Activated CD8-positive, alpha-beta T cell treated with anti-CD3 and anti-CD28 coated beads, Interleukin-2, amount 10 ng/mL, durations not matched to agents 7 days and 5 days (primary cell): Measurements from ENCODE around the gene TTC7B. TPM values are rescaled to one million over a fixed set of nuclear protein-coding genes. Genes with fewer than 3 reads are reported as not detected.

Experiments used
- ATAC-seq: fragments of 150-1000 bp; cut with Tn5 transposase; one replicate; pipeline ENCODE4 v1.10.0; 2021; ENCODE audit warnings: moderate library complexity
- CTCF ChIA-PET: fragments of 350-600 bp; sonication (Branson Sonifier 250); formaldehyde crosslinking; loops from one replicate; lab custom pipeline; 2021; ENCODE audit warnings: antibody characterized with exemption; lab: Charles Lee
- POLR2A ChIA-PET: fragments of 350-600 bp; sonication (Branson Sonifier 250); formaldehyde crosslinking; loops from one replicate; lab custom pipeline; 2021; ENCODE audit warnings: antibody characterized with exemption; lab: Charles Lee
- DNase-seq: peaks from one replicate; pipeline ENCODE4 v3.0.0-alpha.2; 2020
- H3K27ac Mint-ChIP-seq: one replicate; pipeline ENCODE4 v1.8.0; 2021; ENCODE audit warnings: mild to moderate bottlenecking, mixed read lengths
- H3K27me3 Mint-ChIP-seq: one replicate; pipeline ENCODE4 v1.8.0; 2021; ENCODE audit warnings: low read depth, mixed read lengths
- H3K36me3 Mint-ChIP-seq: one replicate; pipeline ENCODE4 v1.8.0; 2021; ENCODE audit warnings: low read depth, mixed read lengths
- H3K4me1 Mint-ChIP-seq: one replicate; pipeline ENCODE4 v1.8.0; 2021; ENCODE audit warnings: low read depth, mixed read lengths
- H3K4me3 Mint-ChIP-seq: one replicate; pipeline ENCODE4 v1.8.0; 2021; ENCODE audit warnings: mild to moderate bottlenecking, mixed read lengths
- H3K9me3 Mint-ChIP-seq: one replicate; pipeline ENCODE4 v1.8.0; 2022; ENCODE audit warnings: mixed read lengths; ENCODE audit not compliant: insufficient read depth
- total RNA-seq, 2 experiments: library from RNA; stranded (reverse); gene quantifications; one replicate each; pipeline ENCODE4 v1.2.3, GENCODE V29; 2021

TTC7B gene
- total RNA-seq, 2 experiments from 2014 or later, result 5.3 to 6.8 TPM

GRCh38 chr14:90538716-90539495 is 277.3 kb downstream of the TTC7B start:
- Mint-ChIP-seq H3K27ac (no peak overlapping the region), H3K27me3 (no peaks in the 10 kb centered on the region), H3K36me3 (no peaks in the 10 kb centered on the region), H3K4me1 (no peaks in the 10 kb centered on the region), H3K9me3 (no peaks in the 10 kb centered on the region), H3K4me3 (no peak overlapping the region)
- CTCF ChIA-PET, result no interaction called here
- no peak for DNase-seq
- ATAC-seq, result no peak
- POLR2A ChIA-PET, result no interaction called here

- Mint-ChIP-seq H3K27ac (no peak overlapping the region), H3K9me3 (no peaks in the 10 kb centered on the region), H3K4me3 (no peak overlapping the region), H3K27me3 (no peaks in the 10 kb centered on the region), H3K36me3 (no peaks in the 10 kb centered on the region), H3K4me1 (no peaks in the 10 kb centered on the region)
- DNase-seq, result no peak
- no peak for ATAC-seq
- ChIA-PET CTCF (no interaction called here), POLR2A (no interaction called here)
Measured at GRCh38 chr14:90538095-90538494, 278.1 kb downstream of the TTC7B start.

DNA sequence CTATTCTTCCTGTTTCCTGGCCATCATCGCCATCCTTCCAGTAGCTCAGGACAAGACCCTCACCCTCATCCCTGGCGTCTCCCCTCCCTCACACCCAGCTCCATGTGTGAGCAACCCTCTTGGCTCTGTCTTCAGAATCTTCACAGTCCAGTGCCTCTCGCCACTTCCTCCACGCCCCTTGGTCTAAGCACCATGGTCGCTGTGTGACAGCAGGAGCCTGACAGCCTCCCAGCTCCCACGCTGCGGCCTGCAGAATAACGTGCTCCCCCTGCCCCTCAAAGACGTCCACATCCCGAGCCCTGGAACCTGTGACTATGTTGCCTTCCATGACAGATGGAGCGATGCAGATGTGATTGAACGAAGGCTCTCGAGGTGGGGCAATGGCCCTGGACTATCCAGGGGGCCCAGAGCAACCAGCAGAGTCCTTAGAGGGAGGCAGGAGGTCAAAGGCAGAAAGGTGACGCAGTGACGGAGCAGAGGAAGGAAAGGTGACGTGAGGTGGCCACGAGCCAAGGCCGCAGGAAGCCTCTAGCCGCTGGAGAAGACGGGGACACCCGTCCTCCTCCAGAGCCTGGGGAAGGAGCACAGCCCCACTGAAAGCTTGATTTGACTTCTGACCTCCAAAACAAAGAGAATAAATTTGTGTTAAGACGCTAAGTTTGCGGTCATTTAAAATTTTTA is 279.6 kb downstream of the TTC7B start:
- Mint-ChIP-seq H3K9me3 (no peaks in the 10 kb centered on the region), H3K4me3 (no peak overlapping the region), H3K4me1 (no peaks in the 10 kb centered on the region), H3K27ac (no peak overlapping the region), H3K36me3 (no peaks in the 10 kb centered on the region), H3K27me3 (no peaks in the 10 kb centered on the region)
- CTCF ChIA-PET, result no interaction called here
- POLR2A ChIA-PET, result no interaction called here
- ATAC-seq, result no peak
- no peak for DNase-seq

GRCh38 chr14:90536092-90536491 is 280.1 kb downstream of the TTC7B start:
- ChIA-PET POLR2A (no interaction called here), CTCF (no interaction called here)
- Mint-ChIP-seq H3K27ac (no peak overlapping the region), H3K4me1 (no peaks in the 10 kb centered on the region), H3K9me3 (no peaks in the 10 kb centered on the region), H3K36me3 (no peaks in the 10 kb centered on the region), H3K4me3 (no peak overlapping the region), H3K27me3 (no peaks in the 10 kb centered on the region)
- DNase-seq, result no peak
- no peak for ATAC-seq

DNA sequence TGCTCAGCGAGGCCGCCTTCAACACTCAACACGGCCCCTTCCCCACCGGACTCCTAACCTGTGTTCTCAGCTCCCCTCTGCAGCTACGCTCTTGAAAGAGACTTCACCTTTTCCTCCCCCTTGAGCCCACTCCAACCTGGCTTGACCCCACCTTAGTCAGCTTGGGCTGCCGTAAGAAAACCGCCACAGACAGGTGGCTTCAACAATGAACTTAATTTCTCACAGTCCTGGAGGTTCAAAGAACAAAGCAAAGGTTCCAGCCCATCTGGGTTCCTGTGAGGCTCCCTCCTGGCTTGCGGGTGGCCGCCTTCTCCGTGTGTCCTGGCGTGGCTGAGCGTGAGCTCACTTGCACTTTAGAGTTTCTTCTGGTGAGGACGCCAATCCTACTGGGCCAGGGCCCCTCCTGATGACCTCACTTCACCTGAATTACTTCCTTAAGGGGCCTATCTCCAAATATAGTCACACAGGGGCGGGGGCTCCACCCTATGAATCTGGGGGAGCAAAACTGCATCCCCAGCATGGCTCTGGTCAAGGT is 280.6 kb downstream of the TTC7B start:
- DNase-seq (no peak), ATAC-seq (no peak)
- H3K4me3 Mint-ChIP-seq, result no peak overlapping the region
- no peaks in the 10 kb centered on the region for H3K27me3 Mint-ChIP-seq
- POLR2A ChIA-PET, result no interaction called here
- no peaks in the 10 kb centered on the region for H3K4me1 Mint-ChIP-seq
- H3K27ac Mint-ChIP-seq, result no peak overlapping the region
- H3K9me3 Mint-ChIP-seq, result no peaks in the 10 kb centered on the region
- H3K36me3 Mint-ChIP-seq, result no peaks in the 10 kb centered on the region
- CTCF ChIA-PET, result no interaction called here

GRCh38 chr14:90534838-90535555 is 281.2 kb downstream of the TTC7B start:
- no peak overlapping the region for H3K4me3 Mint-ChIP-seq
- no peaks in the 10 kb centered on the region for H3K36me3 Mint-ChIP-seq
- ChIA-PET CTCF (no interaction called here), POLR2A (no interaction called here)
- H3K27ac Mint-ChIP-seq, result no peak overlapping the region
- ATAC-seq, result no peak
- no peak for DNase-seq
- H3K9me3 Mint-ChIP-seq, result no peaks in the 10 kb centered on the region
- H3K4me1 Mint-ChIP-seq, result no peaks in the 10 kb centered on the region
- no peaks in the 10 kb centered on the region for H3K27me3 Mint-ChIP-seq

GRCh38 chr14:90534091-90534837 is 282.0 kb downstream of the TTC7B start:
- Mint-ChIP-seq H3K9me3 (no peaks in the 10 kb centered on the region), H3K4me1 (no peaks in the 10 kb centered on the region), H3K27me3 (no peaks in the 10 kb centered on the region), H3K36me3 (no peaks in the 10 kb centered on the region), H3K4me3 (no peak overlapping the region), H3K27ac (no peak overlapping the region)
- ChIA-PET POLR2A (no interaction called here), CTCF (interaction anchor here (0.6 kb wide), 1 partner anchor 1074 kb away, joined by 4 read pairs; no protein-coding TSS in a partner anchor)
- DNase-seq (no peak), ATAC-seq (no peak)

GRCh38 chr14:90533591-90534021 is 282.6 kb downstream of the TTC7B start:
- Mint-ChIP-seq H3K9me3 (no peaks in the 10 kb centered on the region), H3K27ac (no peak overlapping the region), H3K36me3 (no peaks in the 10 kb centered on the region), H3K4me3 (no peak overlapping the region), H3K4me1 (no peaks in the 10 kb centered on the region), H3K27me3 (no peaks in the 10 kb centered on the region)
- ChIA-PET CTCF (interaction anchor here (0.6 kb wide), 1 partner anchor 1075 kb away, joined by 4 read pairs; no protein-coding TSS in a partner anchor), POLR2A (no interaction called here)
- no peak for DNase-seq
- no peak for ATAC-seq

DNA sequence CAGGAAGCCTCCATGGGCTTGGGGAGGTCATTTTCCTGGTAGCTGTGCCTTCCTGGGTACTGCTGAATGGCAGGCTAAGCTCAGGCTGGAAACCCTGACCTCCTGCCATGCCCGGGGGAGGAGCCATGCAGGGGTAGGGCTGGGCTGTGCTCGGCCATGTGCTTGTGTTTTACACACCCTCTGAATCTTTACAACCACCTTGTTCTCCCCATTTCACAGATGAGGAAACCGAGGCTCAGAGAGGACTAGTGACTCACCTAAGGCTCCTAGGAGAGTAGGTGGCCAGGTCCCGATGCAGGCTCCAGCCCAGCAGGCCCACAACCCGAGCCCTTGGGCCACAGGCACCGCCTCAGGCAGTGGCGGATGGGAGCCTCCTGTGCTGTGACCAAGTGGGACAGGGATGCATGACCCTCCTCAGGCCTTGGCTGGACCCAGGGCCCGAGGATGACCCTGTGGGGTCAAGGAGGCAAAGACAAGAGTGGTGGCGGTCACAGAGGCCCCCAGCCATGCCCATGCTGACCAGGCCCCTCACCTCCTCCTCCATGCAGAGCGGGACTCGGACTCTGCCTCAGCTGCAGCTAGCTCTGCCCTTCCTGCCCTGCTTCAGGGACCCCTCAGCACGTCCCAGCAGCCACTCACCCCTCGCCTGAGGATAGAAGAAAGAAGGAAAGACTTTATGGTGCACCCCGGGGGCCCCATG is 283.3 kb downstream of the TTC7B start:
- ChIA-PET POLR2A (no interaction called here), CTCF (no interaction called here)
- no peaks in the 10 kb centered on the region for H3K27me3 Mint-ChIP-seq
- H3K27ac Mint-ChIP-seq, result no peak overlapping the region
- DNase-seq (no peak), ATAC-seq (no peak)
- no peaks in the 10 kb centered on the region for H3K36me3 Mint-ChIP-seq
- no peaks in the 10 kb centered on the region for H3K4me1 Mint-ChIP-seq
- H3K4me3 Mint-ChIP-seq, result no peak overlapping the region
- no peaks in the 10 kb centered on the region for H3K9me3 Mint-ChIP-seq

DNA sequence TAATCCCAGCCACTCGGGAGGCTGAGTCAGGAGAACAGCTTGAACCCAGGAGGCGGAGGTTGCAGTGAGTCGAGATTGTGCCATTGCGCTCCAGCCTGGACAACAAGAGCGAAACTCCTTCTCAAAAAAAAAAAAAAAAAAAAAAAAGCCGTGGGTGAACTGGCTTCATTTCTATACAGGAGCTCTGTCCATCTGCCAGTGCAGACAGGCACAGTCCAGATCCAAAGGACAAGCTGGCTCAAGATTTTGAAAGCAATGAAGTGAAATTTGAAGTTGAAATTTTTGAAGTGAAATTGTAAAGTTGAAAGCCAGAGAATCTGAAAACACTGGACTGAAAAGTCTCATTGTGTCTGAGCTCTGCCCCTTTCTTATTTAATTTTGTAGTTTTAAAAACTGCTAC is 284.7 kb downstream of the TTC7B start:
- DNase-seq (no peak), ATAC-seq (no peak)
- Mint-ChIP-seq H3K4me1 (no peaks in the 10 kb centered on the region), H3K27ac (no peak overlapping the region), H3K36me3 (no peaks in the 10 kb centered on the region), H3K9me3 (no peaks in the 10 kb centered on the region), H3K4me3 (no peak overlapping the region), H3K27me3 (no peaks in the 10 kb centered on the region)
- ChIA-PET POLR2A (no interaction called here), CTCF (no interaction called here)

GRCh38 chr14:90530523-90530922 is 285.7 kb downstream of the TTC7B start:
- Mint-ChIP-seq H3K9me3 (no peaks in the 10 kb centered on the region), H3K4me1 (no peaks in the 10 kb centered on the region), H3K27me3 (no peaks in the 10 kb centered on the region), H3K27ac (no peak overlapping the region), H3K36me3 (no peaks in the 10 kb centered on the region), H3K4me3 (no peak overlapping the region)
- POLR2A ChIA-PET, result no interaction called here
- CTCF ChIA-PET, result no interaction called here
- ATAC-seq (no peak), DNase-seq (no peak)
